Ascending aorta (tissue), 2 donors: Measurements from ENCODE around the gene IGLL5. TPM values are rescaled to one million over a fixed set of nuclear protein-coding genes. Genes with fewer than 3 reads are reported as not detected.

ENCODE experiments used
- DNase-seq, 2 donors: peaks; one replicate each; pipeline ENCODE4 v3.0.0-alpha.2; 2019; ENCODE audit warnings: low spot score in 2 of 2
- H3K27ac ChIP-seq, 2 donors: fragments of 200-600 bp; sonication (generic); one replicate each; pipeline ENCODE4 v1.5.1; 2016 to 2017; ENCODE audit warnings: mild to moderate bottlenecking in 1 of 2
- H3K27me3 ChIP-seq: fragments of 200-600 bp; sonication (generic); one replicate; pipeline ENCODE4 v1.5.1; 2017
- H3K36me3 ChIP-seq, 2 donors: fragments of 200-600 bp; sonication (generic); one replicate each; pipeline ENCODE4 v1.5.1; 2016
- H3K4me1 ChIP-seq, 2 donors: fragments of 200-600 bp; sonication (generic); one replicate each; pipeline ENCODE4 v1.5.1; 2016 to 2017; ENCODE audit warnings: mild to moderate bottlenecking in 1 of 2
- H3K4me3 ChIP-seq, 2 donors: fragments of 200-600 bp; sonication (generic); one replicate each; pipeline ENCODE4 v1.5.1; 2016 to 2017; ENCODE audit warnings: mild to moderate bottlenecking in 1 of 2
- H3K9me3 ChIP-seq, 2 donors: fragments of 200-600 bp; sonication (generic); one replicate each; pipeline ENCODE4 v1.5.1; 2016
- CTCF ChIP-seq, 3 experiments: fragments of 200-600 bp in 2 of 3; fragments of 450-650 bp in 1 of 3; sonication (generic) in 2 of 3; IDR thresholded peaks; one replicate each; pipeline ENCODE4 v1.5.1; 2016 to 2019; ENCODE audit warnings: antibody characterized with exemption in 3 of 3, mild to moderate bottlenecking in 1 of 3, moderate library complexity in 1 of 3
- intact Hi-C: fragments of 100-400 bp; cut with DNase I; formaldehyde crosslinking; loops from one replicate; pipeline ENCODE4 v1.15.1; 2023
- total RNA-seq: library from RNA; depleted of rRNA; stranded (reverse); fragments of >200 nt; gene quantifications from one replicate; pipeline ENCODE4 v1.1.0, GENCODE V29; 2016

Gene IGLL5
- total RNA-seq, 1 donor from 2014 or later, result 2.3 TPM

- no peak overlapping the region for H3K4me3 ChIP-seq
- no peaks in the 10 kb centered on the region for H3K27me3 ChIP-seq
- H3K27ac ChIP-seq, result no peak overlapping the region
- DNase-seq, result peak in 1 of 2 donors; percentile 56
- TF ChIP-seq CTCF (IDR thresholded peaks at IDR 0.05), result no peak
- no peaks in the 10 kb centered on the region for H3K36me3 ChIP-seq
- H3K4me1 ChIP-seq, result no peaks in the 10 kb centered on the region
- intact Hi-C loops, result no loop called here
- no peaks in the 10 kb centered on the region for H3K9me3 ChIP-seq
These were observed 2.5 kb upstream of the IGLL5 start for GRCh38 chr22:22884888-22885840.

- TF ChIP-seq CTCF (IDR thresholded peaks at IDR 0.05), result no peak
- intact Hi-C loops, result no loop called here
- DNase-seq, result peak in 1 of 2 donors; percentile 0
- Histone ChIP-seq H3K4me1 (no peaks in the 10 kb centered on the region), H3K27ac (no peak overlapping the region), H3K9me3 (no peaks in the 10 kb centered on the region), H3K36me3 (no peaks in the 10 kb centered on the region), H3K4me3 (no peak overlapping the region), H3K27me3 (no peaks in the 10 kb centered on the region)
These were observed 1.1 kb upstream of the IGLL5 start for GRCh38 chr22:22886546-22886945.

GRCh38 chr22:22888571-22889353 lies 1.1 kb downstream of the IGLL5 start:
- no peak for TF ChIP-seq CTCF (IDR thresholded peaks at IDR 0.05)
- Histone ChIP-seq H3K36me3 (no peaks in the 10 kb centered on the region), H3K27me3 (no peaks in the 10 kb centered on the region), H3K9me3 (no peaks in the 10 kb centered on the region), H3K27ac (no peak overlapping the region), H3K4me3 (no peak overlapping the region), H3K4me1 (no peaks in the 10 kb centered on the region)
- peak in 1 of 2 donors; percentile 33 for DNase-seq
- intact Hi-C loops, result no loop called here

- intact Hi-C loops, result no loop called here
- Histone ChIP-seq H3K4me1 (no peaks in the 10 kb centered on the region), H3K27ac (no peak overlapping the region), H3K36me3 (no peaks in the 10 kb centered on the region), H3K27me3 (no peaks in the 10 kb centered on the region), H3K9me3 (no peaks in the 10 kb centered on the region), H3K4me3 (no peak overlapping the region)
- TF ChIP-seq CTCF (IDR thresholded peaks at IDR 0.05), result no peak
- DNase-seq, result no peak
These were observed 2.5 kb downstream of the IGLL5 start for GRCh38 chr22:22890085-22890484.

GRCh38 chr22:22891139-22891621 lies 3.6 kb downstream of the IGLL5 start:
- H3K4me1 ChIP-seq, result no peaks in the 10 kb centered on the region
- TF ChIP-seq CTCF (IDR thresholded peaks at IDR 0.05), result no peak
- H3K9me3 ChIP-seq, result no peaks in the 10 kb centered on the region
- no peaks in the 10 kb centered on the region for H3K27me3 ChIP-seq
- intact Hi-C loops, result no loop called here
- H3K4me3 ChIP-seq, result no peak overlapping the region
- no peak for DNase-seq
- H3K36me3 ChIP-seq, result no peaks in the 10 kb centered on the region
- no peak overlapping the region for H3K27ac ChIP-seq
